Measurements from ENCODE around the gene BMERB1.
"Not testable (repeated sequence)": the region's sequence is repeated elsewhere in the genome, so short reads cannot be mapped to it uniquely, and the experiment has no call there.

BMERB1 gene

DNA sequence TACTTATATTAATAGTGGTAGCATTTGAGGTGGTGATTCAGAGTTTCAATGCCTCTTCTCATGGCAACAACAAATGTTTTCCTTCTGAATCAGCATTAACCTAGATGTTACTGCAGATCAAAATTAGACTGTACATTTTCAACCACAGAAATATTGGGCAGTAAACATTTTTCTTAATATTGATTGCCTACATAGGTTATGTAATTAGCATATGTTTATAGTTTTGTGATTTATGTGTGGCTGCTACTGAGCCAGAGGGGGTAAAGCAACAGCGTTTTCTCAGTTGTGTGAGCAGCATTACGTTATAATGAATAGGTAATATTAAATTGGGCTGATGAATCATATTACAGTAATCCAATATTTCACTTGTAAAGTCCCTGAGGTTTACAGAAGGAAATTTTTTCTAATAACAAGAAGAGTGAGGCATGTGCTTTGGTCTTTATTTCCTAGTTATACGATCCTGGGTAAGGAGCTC is 18.8 kb upstream of the BMERB1 start:
- Mint-ChIP-seq H3K4me3 (no peak overlapping the region), H3K27me3 (ENCODE audit: low read depth, poor library complexity) (no peaks in the 10 kb centered on the region), H3K27ac (no peak overlapping the region), H3K4me1 (no peaks in the 10 kb centered on the region), H3K36me3 (ENCODE audit: low read depth) (no peaks in the 10 kb centered on the region), H3K9me3 (no peaks in the 10 kb centered on the region)
- no peak for DNase-seq
- TF ChIP-seq CTCF (IDR thresholded peaks at IDR 0.05) = no peak

- H3K27ac Mint-ChIP-seq = no peak overlapping the region
- H3K4me1 Mint-ChIP-seq = no peaks in the 10 kb centered on the region
- H3K36me3 Mint-ChIP-seq (ENCODE audit: low read depth) = no peaks in the 10 kb centered on the region
- H3K27me3 Mint-ChIP-seq (ENCODE audit: low read depth, poor library complexity) = no peaks in the 10 kb centered on the region
- no peak for TF ChIP-seq CTCF (IDR thresholded peaks at IDR 0.05)
- DNase-seq = no peak
- no peaks in the 10 kb centered on the region for H3K9me3 Mint-ChIP-seq
- no peak overlapping the region for H3K4me3 Mint-ChIP-seq
These were observed 17.2 kb upstream of the BMERB1 start for GRCh38 chr16:15417197-15417596.

DNA sequence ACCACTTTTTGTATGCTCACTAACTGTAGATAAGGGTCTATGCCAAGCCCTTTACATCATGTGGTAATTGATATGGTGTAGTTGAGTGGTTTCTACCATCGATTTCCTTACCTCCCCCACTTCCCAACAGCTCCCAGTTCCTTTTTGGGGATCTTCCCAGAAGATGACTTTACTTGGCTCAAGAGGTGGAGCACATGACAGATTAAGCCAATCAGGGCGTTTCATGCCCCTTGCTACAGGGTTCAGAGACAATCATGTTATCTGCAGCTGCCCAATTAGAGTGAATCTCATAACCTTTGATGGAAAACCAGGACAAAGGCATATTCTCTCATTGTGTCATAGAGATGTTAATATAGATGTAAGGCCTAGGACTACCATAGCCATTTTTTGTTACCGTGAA is 16.2 kb upstream of the BMERB1 start:
- H3K36me3 Mint-ChIP-seq (ENCODE audit: low read depth) = no peaks in the 10 kb centered on the region
- no peak for TF ChIP-seq CTCF (IDR thresholded peaks at IDR 0.05)
- no peaks in the 10 kb centered on the region for H3K4me1 Mint-ChIP-seq
- H3K27ac Mint-ChIP-seq = no peak overlapping the region
- DNase-seq = no peak
- H3K27me3 Mint-ChIP-seq (ENCODE audit: low read depth, poor library complexity) = peaks cover 2% of the 10 kb centered on the region
- no peak overlapping the region for H3K4me3 Mint-ChIP-seq
- H3K9me3 Mint-ChIP-seq = no peaks in the 10 kb centered on the region

DNA sequence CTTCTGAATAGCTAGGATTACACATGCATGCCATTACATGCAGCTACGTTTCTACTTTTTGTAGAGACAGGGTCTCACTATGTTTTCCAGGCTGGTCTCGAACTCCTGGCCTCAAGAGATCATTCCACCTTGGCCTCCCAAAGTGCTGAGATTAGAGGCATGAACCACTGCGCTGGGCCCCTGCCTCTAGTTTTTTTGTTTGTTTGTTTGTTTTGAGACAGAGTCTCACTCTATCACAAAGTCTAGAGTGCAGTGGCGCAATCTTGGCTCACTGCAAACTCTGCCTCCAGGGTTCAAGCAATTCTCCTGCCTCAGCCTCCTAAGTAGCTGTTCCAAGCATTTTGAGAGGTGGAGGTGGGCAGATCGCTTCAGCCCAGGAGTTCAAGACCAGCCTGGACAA is 12.7 kb upstream of the BMERB1 start:
- H3K27ac Mint-ChIP-seq; H3K4me3 Mint-ChIP-seq; H3K36me3 Mint-ChIP-seq (ENCODE audit: low read depth); DNase-seq; H3K9me3 Mint-ChIP-seq: not testable (repeated sequence)
- Mint-ChIP-seq H3K4me1 (peaks cover 11% of the 10 kb centered on the region), H3K27me3 (ENCODE audit: low read depth, poor library complexity) (peaks cover 12% of the 10 kb centered on the region)

DNA sequence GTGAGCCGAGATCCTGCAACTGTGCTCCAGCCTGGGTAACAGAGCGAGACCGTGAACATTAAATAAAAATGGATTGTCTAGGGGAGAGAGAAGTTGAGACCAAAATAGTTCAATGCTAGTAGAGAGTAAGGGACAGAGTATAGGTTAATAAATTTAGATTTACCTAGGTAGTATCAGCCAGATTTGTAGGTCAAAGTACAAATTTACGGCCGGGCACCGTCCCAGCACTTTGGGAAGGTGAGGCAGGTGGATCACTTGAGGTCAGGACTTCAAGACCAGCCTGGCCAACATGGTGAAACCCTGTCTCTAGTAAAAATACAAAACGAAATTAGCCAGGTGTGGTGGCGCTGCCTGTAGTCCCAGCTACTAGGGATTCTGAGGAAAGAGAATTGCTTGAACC is 12.2 kb upstream of the BMERB1 start:
- Mint-ChIP-seq H3K27ac (no peak overlapping the region), H3K27me3 (ENCODE audit: low read depth, poor library complexity) (peaks cover 13% of the 10 kb centered on the region), H3K9me3 (no peaks in the 10 kb centered on the region), H3K4me1 (peaks cover 13% of the 10 kb centered on the region), H3K36me3 (ENCODE audit: low read depth) (no peaks in the 10 kb centered on the region), H3K4me3 (no peak overlapping the region)
- no peak for TF ChIP-seq CTCF (IDR thresholded peaks at IDR 0.05)
- DNase-seq = no peak

DNA sequence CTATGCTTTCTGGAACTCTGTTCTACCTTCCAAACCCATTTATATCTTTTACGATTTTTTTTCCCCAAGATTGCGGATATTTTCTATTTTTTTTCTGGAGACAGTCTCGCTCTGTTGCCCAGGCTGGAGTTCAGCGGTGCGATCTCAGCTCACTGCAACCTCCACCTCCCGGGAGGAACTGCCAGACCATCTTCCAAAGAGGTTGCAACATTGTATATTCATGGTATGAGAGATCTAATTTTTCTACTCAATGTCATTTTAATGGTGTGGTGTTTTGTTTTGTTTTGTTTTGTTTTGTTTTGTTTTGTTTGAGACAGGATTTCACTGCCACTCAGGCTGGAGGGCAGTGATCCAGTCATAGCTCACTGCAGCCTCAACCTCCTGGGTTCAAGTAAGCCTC is 8.5 kb upstream of the BMERB1 start:
- no peak overlapping the region for H3K4me3 Mint-ChIP-seq
- no peaks in the 10 kb centered on the region for H3K9me3 Mint-ChIP-seq
- H3K36me3 Mint-ChIP-seq (ENCODE audit: low read depth) = no peaks in the 10 kb centered on the region
- peaks cover 20% of the 10 kb centered on the region for H3K27me3 Mint-ChIP-seq (ENCODE audit: low read depth, poor library complexity)
- DNase-seq = no peak
- peak overlapping the region; percentile 24 for H3K27ac Mint-ChIP-seq
- H3K4me1 Mint-ChIP-seq = peaks cover 13% of the 10 kb centered on the region
- TF ChIP-seq CTCF (IDR thresholded peaks at IDR 0.05) = no peak

All from nephron progenitor cell (in vitro differentiated cells).